K562 (cell line): ENCODE data around the gene NREP. TPM values are rescaled to one million over a fixed set of nuclear protein-coding genes. Genes with fewer than 3 reads are reported as not detected.

Experiments used
- CTCF ChIP-seq, 3 experiments: IDR thresholded peaks in 2 of 3; conservative IDR thresholded peaks in 1 of 3; 2 replicates each; pipeline ENCODE4 v1.5.1; 2011 to 2012; ENCODE audit warnings: low read length in 3 of 3, mild to moderate bottlenecking in 3 of 3, control low read depth in 2 of 3, improper control_type of control experiment in 1 of 3, inconsistent platforms in 1 of 3, low read depth in 1 of 3, mixed read lengths in 1 of 3, moderate library complexity in 1 of 3; ENCODE audit not compliant: insufficient read depth in 2 of 3
- SMAD4 ChIP-seq: fragments of 250-450 bp; sonication (Bioruptor Pico); conservative IDR thresholded peaks from 2 replicates; pipeline ENCODE4 v1.8.0; 2021; ENCODE audit warnings: inconsistent platforms, mild to moderate bottlenecking, moderate library complexity
- SMARCE1 ChIP-seq: fragments of 450-650 bp; IDR thresholded peaks from 2 replicates; pipeline ENCODE4 v1.7.1; 2016; ENCODE audit warnings: mild to moderate bottlenecking
- STAT5B ChIP-seq: fragments of 250-450 bp; sonication (Bioruptor Pico); IDR thresholded peaks from 2 replicates; pipeline ENCODE4 v1.8.0; 2021; ENCODE audit warnings: mild to moderate bottlenecking, inconsistent platforms
- ZBTB2 ChIP-seq: fragments of 450-650 bp; IDR thresholded peaks from 2 replicates; pipeline ENCODE4 v1.6.1; 2016; ENCODE audit warnings: antibody characterized with exemption
- ZFPM2 ChIP-seq: fragments of 250-450 bp; sonication (Bioruptor Pico); IDR thresholded peaks from 2 replicates; pipeline ENCODE4 v1.5.1; 2022; ENCODE audit warnings: mild to moderate bottlenecking
- ZNF384 ChIP-seq: IDR thresholded peaks from 2 replicates; pipeline ENCODE4 v1.6.1; 2012; ENCODE audit warnings: low read depth, low read length, improper control_type of control experiment
- ZNF445 ChIP-seq: fragments of 250-450 bp; sonication (Bioruptor Pico); IDR thresholded peaks from 2 replicates; pipeline ENCODE4 v1.4.0; 2020; ENCODE audit warnings: low read depth, mild to moderate bottlenecking, moderate library complexity
- ZNF644 ChIP-seq: fragments of 200-800 bp; sonication (Bioruptor generic); IDR thresholded peaks from 2 replicates; pipeline ENCODE4 v1.6.1; 2016; ENCODE audit warnings: low read depth, missing genetic modification characterization, missing compliant biosample characterization
- polyA plus RNA-seq, 8 experiments: library from polyadenylated mRNA; depleted of rRNA in 4 of 8; stranded (reverse) in 5 of 8; unstranded in 3 of 8; fragments of >200 nt; fragmentation: Nextera tagmentation in 2 of 8; fragmentation: Illumina TruSeq in 1 of 8; extraction: Ambion mirVana in 2 of 8; extraction: Trizol in 1 of 8; gene quantifications; 2 replicates each; pipeline versions ENCODE4 v1.2.1 to v1.2.3, GENCODE V29; 2011 to 2014; ENCODE audit warnings: inconsistent platforms in 1 of 8, missing spikeins in 1 of 8
- total RNA-seq, 7 experiments: library from RNA; depleted of rRNA in 6 of 7; stranded (reverse); fragments of >200 nt in 6 of 7; fragmentation: Illumina TruSeq in 2 of 7; extraction: Trizol in 2 of 7; gene quantifications; 2 replicates each; pipeline versions ENCODE4 v1.2.1 to v1.2.3, GENCODE V29; 2011 to 2021; ENCODE audit warnings: low replicate concordance in 1 of 7

NREP gene
- total and polyA plus RNA-seq, 9 of the 15 experiments (the other 6 are each of a cell fraction or from before 2014, with no cell fraction given), result 0.08 to 0.58 (median 0.23) TPM; not detected in 1

GRCh38 chr5:111737716-111738115 lies 19.3 kb downstream of the NREP start (continued):
- TF ChIP-seq ZBTB2 (no peak), ZNF384 (no peak), ZNF445 (CRISPR knock-in tag) (no peak), ZFPM2 (CRISPR knock-in tag) (no peak), CTCF (IDR thresholded peaks at IDR 0.05 in 2 of 3, conservative IDR thresholded peaks at IDR 0.05 in 1 of 3; ENCODE audit: insufficient read depth in 2 of 3, low read depth in 1 of 3, low read length in 3 of 3) (no peak), ZNF644 (tag) (no peak), SMAD4 (CRISPR knock-in tag) (no peak), SMARCE1 (no peak), STAT5B (CRISPR knock-in tag) (no peak)
- TF ChIP-seq, all 486 proteins: peak for 0
